ENCODE results near the gene VPS37B. TPM values are rescaled to one million over a fixed set of nuclear protein-coding genes. Genes with fewer than 3 reads are reported as not detected.

The VPS37B gene
- total and polyA plus RNA-seq, 2 donors (not counting 1 experiment from before 2014, with no cell fraction given) = 66.7 to 88.1 TPM

GRCh38 chr12:122850695-122851350, 45.1 kb downstream of the VPS37B start:
- peaks cover 47% of the 10 kb centered on the region for H3K79me2 ChIP-seq (ENCODE audit: control insufficient read depth, insufficient read depth, low read length)
- no peak overlapping the region for H2AFZ ChIP-seq (ENCODE audit: insufficient read depth, low read depth, low read length, poor library complexity, severe bottlenecking)
- intact Hi-C loops (cut with micrococcal nuclease) = no loop called here
- H3K4me1 Mint-ChIP-seq = peaks cover 2% of the 10 kb centered on the region
- H3K9me3 Mint-ChIP-seq (ENCODE audit: insufficient read depth) = no peaks in the 10 kb centered on the region
- no peak overlapping the region for H3K27ac ChIP-seq (ENCODE audit: low read length in 2 of 2)
- peaks cover 1 to 84% of the 10 kb centered on the region in 2 experiments for H3K36me3 ChIP-seq (replicated peaks in 1 of 2; ENCODE audit: control extremely low read depth in 1 of 2, control insufficient read depth in 1 of 2, extremely low read depth in 1 of 2, insufficient read depth in 2 of 2, low read length in 1 of 2)
- ATAC-seq (ENCODE audit: low read depth) = no peak
- no peak overlapping the region for H3K4me3 Mint-ChIP-seq
- H4K20me1 ChIP-seq (ENCODE audit: control insufficient read depth, insufficient read depth, low read length, poor library complexity, severe bottlenecking) = peaks cover 85% of the 10 kb centered on the region
- no peaks in the 10 kb centered on the region for H3K27me3 ChIP-seq (replicated peaks in 1 of 4; ENCODE audit: control extremely low read depth in 1 of 4, control insufficient read depth in 3 of 4, insufficient read depth in 4 of 4, low read length in 3 of 4)
- ChIA-PET POLR2A (no interaction called here), CTCF (interaction anchor here (1.5 kb wide), 1 partner anchor 58 kb away, joined by 3 read pairs; no protein-coding TSS in a partner anchor)
- H3K4me2 ChIP-seq (replicated peaks; ENCODE audit: low read depth, low read length, poor library complexity, severe bottlenecking) = no peak overlapping the region
- H3K9me3 ChIP-seq (ENCODE audit: control extremely low read depth in 1 of 3, control insufficient read depth in 2 of 3, insufficient read depth in 1 of 3, low read length in 2 of 3) = no peaks in the 10 kb centered on the region
- no peak overlapping the region for H3K9ac ChIP-seq (ENCODE audit: low read length)
- DNase-seq = no peak
- 92% methylated on average over 20 of the region's 27 CpGs for WGBS (ENCODE audit: insufficient coverage)
- no peaks in the 10 kb centered on the region for H3K4me1 ChIP-seq (ENCODE audit: control insufficient read depth in 2 of 2, insufficient read depth in 2 of 2, low read length in 2 of 2)
- H3K4me3 ChIP-seq (ENCODE audit: control extremely low read depth in 1 of 5, extremely low read depth in 1 of 5, insufficient read depth in 1 of 5, low read depth in 2 of 5, low read length in 4 of 5) = no peak overlapping the region
- TF ChIP-seq EZH2 (IDR thresholded peaks at IDR 0.05; ENCODE audit: borderline replicate concordance, insufficient read depth, low read depth, low read length, poor library complexity, severe bottlenecking) = no peak
- TF ChIP-seq, protein P1, sequence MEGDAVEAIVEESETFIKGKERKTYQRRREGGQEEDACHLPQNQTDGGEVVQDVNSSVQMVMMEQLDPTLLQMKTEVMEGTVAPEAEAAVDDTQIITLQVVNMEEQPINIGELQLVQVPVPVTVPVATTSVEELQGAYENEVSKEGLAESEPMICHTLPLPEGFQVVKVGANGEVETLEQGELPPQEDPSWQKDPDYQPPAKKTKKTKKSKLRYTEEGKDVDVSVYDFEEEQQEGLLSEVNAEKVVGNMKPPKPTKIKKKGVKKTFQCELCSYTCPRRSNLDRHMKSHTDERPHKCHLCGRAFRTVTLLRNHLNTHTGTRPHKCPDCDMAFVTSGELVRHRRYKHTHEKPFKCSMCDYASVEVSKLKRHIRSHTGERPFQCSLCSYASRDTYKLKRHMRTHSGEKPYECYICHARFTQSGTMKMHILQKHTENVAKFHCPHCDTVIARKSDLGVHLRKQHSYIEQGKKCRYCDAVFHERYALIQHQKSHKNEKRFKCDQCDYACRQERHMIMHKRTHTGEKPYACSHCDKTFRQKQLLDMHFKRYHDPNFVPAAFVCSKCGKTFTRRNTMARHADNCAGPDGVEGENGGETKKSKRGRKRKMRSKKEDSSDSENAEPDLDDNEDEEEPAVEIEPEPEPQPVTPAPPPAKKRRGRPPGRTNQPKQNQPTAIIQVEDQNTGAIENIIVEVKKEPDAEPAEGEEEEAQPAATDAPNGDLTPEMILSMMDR (IDR thresholded peaks at IDR 0.05) = no peak
- H3K27ac Mint-ChIP-seq = no peak overlapping the region
- no peaks in the 10 kb centered on the region for H3K27me3 Mint-ChIP-seq

DNA sequence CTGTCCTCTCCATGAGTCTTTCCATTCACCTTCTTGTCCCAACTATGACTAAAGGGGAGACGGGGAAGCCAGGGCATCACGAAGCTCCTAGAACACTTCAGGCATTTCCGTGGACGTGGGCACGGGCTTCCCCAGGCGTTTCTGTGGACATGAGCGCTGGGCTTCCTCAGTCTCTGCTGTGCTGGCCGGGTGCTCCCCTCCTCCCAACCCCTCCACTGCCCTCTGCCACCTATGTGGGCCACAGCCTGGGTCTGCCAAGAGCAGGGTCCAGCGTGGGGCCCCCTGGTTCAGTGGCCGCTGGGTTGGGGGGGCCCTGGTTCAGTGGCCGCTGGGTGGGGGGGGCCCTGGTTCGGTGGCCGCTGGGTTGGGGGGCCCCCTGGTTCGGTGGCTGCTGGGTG, 45.9 kb downstream of the VPS37B start:
- Mint-ChIP-seq H3K9me3 (ENCODE audit: insufficient read depth) (no peaks in the 10 kb centered on the region), H3K27ac (no peak overlapping the region), H3K4me3 (no peak overlapping the region), H3K4me1 (peaks cover 7% of the 10 kb centered on the region), H3K27me3 (no peaks in the 10 kb centered on the region)
- WGBS (ENCODE audit: insufficient coverage) = 92% methylated on average over 8 of the region's 14 CpGs
- intact Hi-C loops (cut with micrococcal nuclease) = no loop called here
- H3K36me3 ChIP-seq (replicated peaks in 1 of 2; ENCODE audit: control extremely low read depth in 1 of 2, control insufficient read depth in 1 of 2, extremely low read depth in 1 of 2, insufficient read depth in 2 of 2, low read length in 1 of 2) = peaks cover 1 to 83% of the 10 kb centered on the region in 2 experiments
- no peak overlapping the region for H3K9ac ChIP-seq (ENCODE audit: low read length)
- no peak overlapping the region for H3K27ac ChIP-seq (ENCODE audit: low read length in 2 of 2)
- H3K27me3 ChIP-seq (replicated peaks in 1 of 4; ENCODE audit: control extremely low read depth in 1 of 4, control insufficient read depth in 3 of 4, insufficient read depth in 4 of 4, low read length in 3 of 4) = no peaks in the 10 kb centered on the region
- TF ChIP-seq EZH2 (IDR thresholded peaks at IDR 0.05; ENCODE audit: borderline replicate concordance, insufficient read depth, low read depth, low read length, poor library complexity, severe bottlenecking) = no peak
- TF ChIP-seq, protein P1 (IDR thresholded peaks at IDR 0.05) = no peak
- POLR2A ChIA-PET = no interaction called here
- H4K20me1 ChIP-seq (ENCODE audit: control insufficient read depth, insufficient read depth, low read length, poor library complexity, severe bottlenecking) = peaks cover 85% of the 10 kb centered on the region
- no peak overlapping the region for H3K4me2 ChIP-seq (replicated peaks; ENCODE audit: low read depth, low read length, poor library complexity, severe bottlenecking)
- CTCF ChIA-PET = interaction anchor here (1.0 to 1.2 kb wide), 2 partner anchors 11 to 57 kb away, joined by 4 to 7 read pairs; no protein-coding TSS in a partner anchor
- no peaks in the 10 kb centered on the region for H3K9me3 ChIP-seq (ENCODE audit: control extremely low read depth in 1 of 3, control insufficient read depth in 2 of 3, insufficient read depth in 1 of 3, low read length in 2 of 3)
- no peak overlapping the region for H3K4me3 ChIP-seq (ENCODE audit: control extremely low read depth in 1 of 5, extremely low read depth in 1 of 5, insufficient read depth in 1 of 5, low read depth in 2 of 5, low read length in 4 of 5)
- peaks cover 55% of the 10 kb centered on the region for H3K79me2 ChIP-seq (ENCODE audit: control insufficient read depth, insufficient read depth, low read length)
- no peak for ATAC-seq (ENCODE audit: low read depth)
- H2AFZ ChIP-seq (ENCODE audit: insufficient read depth, low read depth, low read length, poor library complexity, severe bottlenecking) = no peak overlapping the region
- H3K4me1 ChIP-seq (ENCODE audit: control insufficient read depth in 2 of 2, insufficient read depth in 2 of 2, low read length in 2 of 2) = no peaks in the 10 kb centered on the region
- DNase-seq = no peak

Measured in B cell (primary cell).